Measurements from ENCODE around the gene SLC30A2.

The SLC30A2 gene

DNA sequence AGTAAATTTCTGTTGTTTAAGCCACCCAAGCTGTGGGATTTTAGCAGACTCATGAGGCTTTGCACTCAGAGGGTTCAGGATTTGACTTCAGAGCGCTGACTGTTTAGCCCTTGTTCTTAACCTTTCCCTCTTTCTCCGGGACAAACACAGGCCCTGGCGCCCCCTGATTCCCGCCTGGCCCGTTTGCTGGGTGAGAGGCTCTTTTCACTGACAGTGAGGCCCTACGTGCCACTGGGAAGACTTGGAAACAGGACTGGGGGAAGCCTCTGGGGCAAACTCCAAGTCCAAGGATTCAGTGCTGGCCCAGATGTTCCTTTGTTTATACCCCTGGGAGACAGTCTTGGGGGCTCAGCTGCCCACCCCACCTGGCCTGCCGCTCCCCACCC lies 33.3 kb upstream of the SLC30A2 start:
- H3K4me2 ChIP-seq (ENCODE audit: low read length), result no peak overlapping the region
- no peaks in the 10 kb centered on the region for H3K36me3 ChIP-seq (ENCODE audit: insufficient read depth, low read length)
- H3K4me1 ChIP-seq (ENCODE audit: insufficient read depth, low read length, severe bottlenecking), result no peaks in the 10 kb centered on the region
- no peaks in the 10 kb centered on the region for H3K9me2 ChIP-seq (ENCODE audit: low read depth, low read length)
- no peak for TF ChIP-seq EZH2 (IDR thresholded peaks at IDR 0.05; ENCODE audit: borderline replicate concordance, low read length)
- TF ChIP-seq, protein P1, sequence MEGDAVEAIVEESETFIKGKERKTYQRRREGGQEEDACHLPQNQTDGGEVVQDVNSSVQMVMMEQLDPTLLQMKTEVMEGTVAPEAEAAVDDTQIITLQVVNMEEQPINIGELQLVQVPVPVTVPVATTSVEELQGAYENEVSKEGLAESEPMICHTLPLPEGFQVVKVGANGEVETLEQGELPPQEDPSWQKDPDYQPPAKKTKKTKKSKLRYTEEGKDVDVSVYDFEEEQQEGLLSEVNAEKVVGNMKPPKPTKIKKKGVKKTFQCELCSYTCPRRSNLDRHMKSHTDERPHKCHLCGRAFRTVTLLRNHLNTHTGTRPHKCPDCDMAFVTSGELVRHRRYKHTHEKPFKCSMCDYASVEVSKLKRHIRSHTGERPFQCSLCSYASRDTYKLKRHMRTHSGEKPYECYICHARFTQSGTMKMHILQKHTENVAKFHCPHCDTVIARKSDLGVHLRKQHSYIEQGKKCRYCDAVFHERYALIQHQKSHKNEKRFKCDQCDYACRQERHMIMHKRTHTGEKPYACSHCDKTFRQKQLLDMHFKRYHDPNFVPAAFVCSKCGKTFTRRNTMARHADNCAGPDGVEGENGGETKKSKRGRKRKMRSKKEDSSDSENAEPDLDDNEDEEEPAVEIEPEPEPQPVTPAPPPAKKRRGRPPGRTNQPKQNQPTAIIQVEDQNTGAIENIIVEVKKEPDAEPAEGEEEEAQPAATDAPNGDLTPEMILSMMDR (IDR thresholded peaks at IDR 0.05; ENCODE audit: low read length), result no peak
- H3K79me2 ChIP-seq (ENCODE audit: insufficient read depth, low read length), result no peaks in the 10 kb centered on the region
- H3K27ac ChIP-seq (ENCODE audit: low read depth, low read length, poor library complexity, severe bottlenecking), result no peak overlapping the region
- no peaks in the 10 kb centered on the region for H3F3A ChIP-seq (ENCODE audit: insufficient read depth, low read length)
- peaks cover 8% of the 10 kb centered on the region; the same call in 1 of the 2 replicates for H3K27me3 ChIP-seq (ENCODE audit: insufficient read depth, low read length)
- H4K20me1 ChIP-seq (ENCODE audit: insufficient read depth, low read length), result no peaks in the 10 kb centered on the region
- no peaks in the 10 kb centered on the region for H3K9me3 ChIP-seq (ENCODE audit: low read length)
- H3K9ac ChIP-seq (ENCODE audit: low read length), result no peak overlapping the region
- no peak overlapping the region for H3K4me3 ChIP-seq (ENCODE audit: low read depth, low read length, poor library complexity, severe bottlenecking)
- no peak overlapping the region for H2AFZ ChIP-seq (ENCODE audit: low read length)

DNA sequence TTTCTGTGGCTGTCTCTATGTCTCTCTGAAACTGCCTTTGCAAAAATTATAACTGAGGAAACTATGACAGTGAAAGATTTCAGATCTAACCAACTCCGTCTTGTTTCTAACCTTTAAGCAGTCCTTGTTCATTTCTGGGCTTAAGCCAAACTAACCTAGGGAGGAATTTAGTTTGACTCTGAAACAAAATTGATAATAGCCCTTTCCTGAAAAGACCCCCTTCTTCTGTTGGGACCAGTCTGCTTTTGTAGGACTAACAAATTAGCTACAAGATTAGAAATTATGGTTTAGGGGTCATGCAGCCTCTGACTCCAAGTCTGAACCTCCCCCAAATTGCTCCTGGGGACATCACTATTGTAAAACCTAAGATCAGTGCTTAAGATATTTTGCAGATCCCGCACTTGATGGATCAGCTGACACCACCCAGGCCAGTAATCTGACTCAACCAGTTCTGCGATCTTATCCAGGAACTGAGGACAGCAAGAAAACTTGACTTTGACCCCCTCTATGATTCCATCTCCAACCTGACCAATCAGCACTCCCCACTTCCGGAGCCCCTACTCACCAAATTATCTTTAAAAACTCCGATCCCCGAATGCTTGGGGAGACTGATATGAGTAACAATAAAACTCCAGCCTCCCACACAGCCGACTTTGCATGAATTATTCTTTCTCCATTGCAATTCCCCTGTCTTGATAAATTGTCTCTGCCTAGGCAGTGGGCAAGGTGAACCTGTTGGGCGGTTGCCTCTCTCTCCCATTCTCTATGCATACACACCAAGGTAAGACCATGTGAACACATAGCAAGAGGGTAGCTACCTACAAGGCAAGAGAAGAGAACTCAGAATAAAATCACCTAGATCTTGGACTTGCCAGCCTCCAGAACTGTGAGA lies 32.6 kb upstream of the SLC30A2 start:
- Histone ChIP-seq H3K4me2 (ENCODE audit: low read length) (no peak overlapping the region), H3K27me3 (ENCODE audit: insufficient read depth, low read length) (peaks cover 9% of the 10 kb centered on the region; the same call in 1 of the 2 replicates), H3K36me3 (ENCODE audit: insufficient read depth, low read length) (no peaks in the 10 kb centered on the region), H3K79me2 (ENCODE audit: insufficient read depth, low read length) (no peaks in the 10 kb centered on the region), H2AFZ (ENCODE audit: low read length) (no peak overlapping the region), H3K27ac (ENCODE audit: low read depth, low read length, poor library complexity, severe bottlenecking) (no peak overlapping the region), H3K9me3 (ENCODE audit: low read length) (no peaks in the 10 kb centered on the region), H3K4me1 (ENCODE audit: insufficient read depth, low read length, severe bottlenecking) (no peaks in the 10 kb centered on the region), H3K9me2 (ENCODE audit: low read depth, low read length) (no peaks in the 10 kb centered on the region), H3K4me3 (ENCODE audit: low read depth, low read length, poor library complexity, severe bottlenecking) (no peak overlapping the region), H4K20me1 (ENCODE audit: insufficient read depth, low read length) (no peaks in the 10 kb centered on the region), H3K9ac (ENCODE audit: low read length) (no peak overlapping the region), H3F3A (ENCODE audit: insufficient read depth, low read length) (no peaks in the 10 kb centered on the region)
- TF ChIP-seq EZH2 (IDR thresholded peaks at IDR 0.05; ENCODE audit: borderline replicate concordance, low read length), result no peak
- TF ChIP-seq, protein P1 (IDR thresholded peaks at IDR 0.05; ENCODE audit: low read length), result no peak

DNA sequence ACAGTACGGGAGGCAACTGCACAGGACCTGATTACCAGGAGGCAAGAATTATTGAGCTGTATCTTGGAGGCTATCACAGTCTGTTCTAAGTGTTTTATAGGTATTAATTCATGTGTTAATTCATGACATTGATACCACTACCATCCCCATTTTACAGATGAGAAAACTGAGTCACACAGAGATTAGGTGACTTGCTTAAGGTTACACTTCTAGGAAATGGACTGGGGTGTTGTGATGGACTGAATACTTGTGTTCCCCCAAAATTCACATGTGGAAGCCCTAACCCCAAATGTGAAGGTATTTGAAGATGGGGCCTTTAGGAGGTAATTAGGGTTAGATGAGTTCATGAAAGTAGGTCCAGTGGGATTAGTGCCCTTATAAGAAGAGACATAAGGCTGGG lies 31.6 kb upstream of the SLC30A2 start:
- no peak overlapping the region for H3K4me3 ChIP-seq (ENCODE audit: low read depth, low read length, poor library complexity, severe bottlenecking)
- TF ChIP-seq EZH2 (IDR thresholded peaks at IDR 0.05; ENCODE audit: borderline replicate concordance, low read length), result no peak

More for the DNA sequence above, 31.6 kb upstream of the SLC30A2 start:
- H3K9me2 ChIP-seq (ENCODE audit: low read depth, low read length), result no peaks in the 10 kb centered on the region
- H4K20me1 ChIP-seq (ENCODE audit: insufficient read depth, low read length), result no peaks in the 10 kb centered on the region
- H3K79me2 ChIP-seq (ENCODE audit: insufficient read depth, low read length), result no peaks in the 10 kb centered on the region
- H3F3A ChIP-seq (ENCODE audit: insufficient read depth, low read length), result no peaks in the 10 kb centered on the region
- H3K4me2 ChIP-seq (ENCODE audit: low read length), result no peak overlapping the region
- H3K27ac ChIP-seq (ENCODE audit: low read depth, low read length, poor library complexity, severe bottlenecking), result no peak overlapping the region
- H3K4me1 ChIP-seq (ENCODE audit: insufficient read depth, low read length, severe bottlenecking), result no peaks in the 10 kb centered on the region
- no peak overlapping the region for H2AFZ ChIP-seq (ENCODE audit: low read length)
- peaks cover 9% of the 10 kb centered on the region; the same call in 1 of the 2 replicates for H3K27me3 ChIP-seq (ENCODE audit: insufficient read depth, low read length)
- H3K9me3 ChIP-seq (ENCODE audit: low read length), result no peaks in the 10 kb centered on the region
- H3K9ac ChIP-seq (ENCODE audit: low read length), result no peak overlapping the region
- no peaks in the 10 kb centered on the region for H3K36me3 ChIP-seq (ENCODE audit: insufficient read depth, low read length)

Measured in OCI-LY1 (cell line).